Left colon (tissue), 2 donors: Measurements from ENCODE around the gene WDR7. TPM values are rescaled to one million over a fixed set of nuclear protein-coding genes. Genes with fewer than 3 reads are reported as not detected.
A peak's percentile ranks its signal among the peaks of the same experiment; 100 is the strongest.

Experiments
- ATAC-seq: fragments of 200-7000 bp; cut with Tn5 transposase; one replicate; pipeline ENCODE4 v1.9.1; 2020; ENCODE audit warnings: mild to moderate bottlenecking, moderate library complexity
- DNase-seq, 2 donors: peaks; one replicate each; pipeline ENCODE4 v3.0.0-alpha.2; 2020
- intact Hi-C, 2 donors: fragments of 100-400 bp; cut with DNase I in 1 of 2; cut with micrococcal nuclease in 1 of 2; formaldehyde crosslinking; loops; one replicate each; pipeline versions ENCODE4 v1.11.2 to v1.14.0; 2022; cut with DNase I, micrococcal nuclease
- total RNA-seq, 2 donors: library from RNA; stranded (reverse); fragmentation: NEBNext Ultra II Directional; extraction: Animal tissue kit (Norgen Biotek cat#: 25700); gene quantifications; one replicate each; pipeline ENCODE4 v1.2.1, GENCODE V29; 2021
- donor health status: DM: no; HTN: no; CAD: no.
- donor health status: DM: yes; HTN: yes; CAD: no.

Gene WDR7
- total RNA-seq, 2 donors from 2014 or later: 25.0 to 27.1 TPM

DNA sequence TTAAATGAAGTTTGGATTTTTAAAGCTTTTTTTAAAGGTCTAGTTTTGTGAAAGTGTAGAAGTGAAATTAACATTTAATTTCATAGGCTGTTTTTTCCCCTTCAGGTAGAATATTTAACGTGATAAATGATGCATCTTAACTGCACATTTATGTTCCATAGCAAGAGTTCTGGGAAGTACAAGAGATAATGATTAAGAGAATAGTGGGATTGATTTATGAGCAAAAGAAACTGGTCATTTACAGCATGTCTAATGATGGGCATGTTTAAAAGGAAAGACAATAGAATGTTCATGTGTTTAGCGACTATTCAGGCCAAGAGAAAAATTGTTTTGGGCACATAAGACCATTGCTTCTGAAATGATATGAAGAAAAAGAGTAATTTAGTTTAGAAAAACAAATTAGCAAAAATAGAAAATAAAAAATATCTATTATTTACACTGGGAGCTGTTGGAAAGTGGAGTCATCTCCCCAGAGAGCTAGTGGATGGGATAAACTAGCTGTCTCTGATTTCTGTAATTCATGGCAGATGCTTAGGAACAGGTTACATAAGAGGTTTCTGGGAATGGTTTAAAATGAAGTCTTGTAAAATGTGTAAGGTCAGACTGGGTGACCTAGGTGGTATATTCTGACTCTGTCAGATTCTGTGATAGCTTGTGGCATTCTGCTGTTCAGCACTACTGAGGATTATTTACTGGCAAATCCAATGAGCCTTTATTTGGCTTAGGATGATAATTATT, 60.7 kb downstream of the WDR7 start:
- intact Hi-C loops: no loop called here
- DNase-seq (no peak), ATAC-seq (no peak)

DNA sequence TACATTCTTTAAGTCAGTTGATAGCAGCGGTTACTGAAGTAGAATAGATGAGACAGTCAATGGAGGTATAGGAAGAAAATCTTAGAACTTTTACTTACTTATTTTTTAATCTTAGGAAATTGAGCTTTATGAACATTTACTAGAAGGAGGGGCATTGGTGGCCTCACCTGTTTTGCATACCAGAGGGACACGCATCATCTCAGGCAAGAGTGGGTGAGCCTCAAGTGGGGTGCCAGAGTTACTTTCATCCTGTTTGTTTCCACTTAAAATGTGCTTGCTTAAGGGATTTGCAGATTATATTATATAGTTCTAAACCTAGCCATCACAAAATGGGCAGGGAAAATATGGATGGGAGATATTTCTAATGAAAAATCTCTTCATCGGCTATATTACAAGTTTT, 61.6 kb downstream of the WDR7 start:
- DNase-seq: no peak
- intact Hi-C loops: no loop called here
- ATAC-seq: no peak

DNA sequence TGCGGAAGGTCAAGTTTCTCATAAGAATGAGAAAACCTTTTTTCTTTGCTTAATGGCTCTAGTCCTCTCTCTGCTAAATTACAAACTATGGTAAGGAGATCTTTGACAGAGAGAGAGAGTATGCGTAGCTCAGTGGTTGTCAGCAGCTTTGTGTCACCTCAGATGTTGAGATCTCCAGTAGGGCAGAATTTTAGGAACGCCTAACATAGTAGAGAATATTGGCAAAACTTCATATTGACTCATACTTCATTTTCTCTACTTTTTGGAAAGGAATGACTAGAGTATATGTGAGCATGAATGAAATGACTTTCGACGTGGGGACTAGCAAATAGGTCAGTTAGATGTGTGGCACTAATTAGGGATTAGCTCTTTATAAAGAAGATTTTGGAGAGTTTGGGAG, 64.0 kb downstream of the WDR7 start:
- no peak for DNase-seq
- no peak for ATAC-seq
- intact Hi-C loops: no loop called here

DNA sequence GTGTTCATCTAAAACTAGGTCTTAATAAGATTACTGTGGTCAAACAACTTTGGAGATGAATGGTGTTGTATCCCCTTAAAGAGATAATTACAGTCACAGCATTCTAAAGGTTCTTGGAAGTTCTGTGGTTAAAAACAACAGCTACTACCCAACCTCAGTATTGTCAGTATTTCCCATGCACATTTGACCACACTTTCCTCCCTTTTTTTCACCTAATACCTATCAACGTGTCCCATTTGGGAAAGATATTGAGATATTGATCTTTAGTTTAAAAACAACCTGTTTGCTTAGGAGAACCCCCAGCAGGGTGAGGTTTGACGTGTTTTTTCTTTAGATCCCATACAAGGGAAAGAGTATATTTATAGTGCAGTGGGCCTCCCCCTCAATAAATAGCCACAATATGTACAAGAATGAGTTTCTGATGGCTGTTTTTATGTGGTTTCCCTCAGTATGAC, 65.6 kb downstream of the WDR7 start:
- intact Hi-C loops: no loop called here
- ATAC-seq (no peak), DNase-seq (no peak)

DNA sequence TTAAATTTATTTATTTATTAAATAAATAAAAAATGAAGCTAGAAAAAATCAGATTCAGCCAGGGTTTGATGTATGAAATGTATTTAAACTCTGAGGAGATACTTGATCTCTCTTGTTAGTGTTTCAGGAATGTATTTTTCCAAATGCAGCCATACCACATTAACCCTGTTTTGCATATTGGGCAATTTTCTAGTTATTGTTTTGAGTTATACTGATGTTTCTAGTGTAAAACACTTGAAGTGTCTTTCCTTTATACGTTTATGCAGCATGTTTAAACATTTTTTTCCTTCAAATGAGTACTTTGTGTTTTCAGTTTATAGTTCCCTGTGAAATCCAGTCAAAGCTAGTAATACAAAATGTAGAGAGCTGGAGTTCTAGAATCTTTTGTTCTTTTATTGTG, 69.9 kb downstream of the WDR7 start:
- ATAC-seq (no peak), DNase-seq (no peak)
- intact Hi-C loops: no loop called here

DNA sequence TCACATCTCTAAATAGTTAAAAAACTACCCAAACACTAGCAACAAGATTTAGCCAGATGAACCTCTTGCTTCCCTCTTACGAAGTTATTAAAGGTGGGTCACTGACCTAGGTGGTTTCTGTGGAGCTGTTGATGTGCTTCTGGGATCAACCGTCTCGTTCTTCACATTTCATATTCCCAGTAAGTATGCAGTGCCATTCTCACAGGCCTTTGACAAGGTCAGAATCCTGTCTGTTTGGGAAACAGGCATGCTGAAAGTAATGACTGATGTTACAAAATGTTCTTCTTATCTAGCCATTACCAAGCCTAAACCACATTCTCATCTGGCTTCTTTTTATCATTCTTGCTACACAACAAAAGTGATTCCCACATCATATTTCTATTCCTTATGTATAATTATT, 70.3 kb downstream of the WDR7 start:
- intact Hi-C loops: no loop called here
- no peak for ATAC-seq
- DNase-seq: no peak

DNA sequence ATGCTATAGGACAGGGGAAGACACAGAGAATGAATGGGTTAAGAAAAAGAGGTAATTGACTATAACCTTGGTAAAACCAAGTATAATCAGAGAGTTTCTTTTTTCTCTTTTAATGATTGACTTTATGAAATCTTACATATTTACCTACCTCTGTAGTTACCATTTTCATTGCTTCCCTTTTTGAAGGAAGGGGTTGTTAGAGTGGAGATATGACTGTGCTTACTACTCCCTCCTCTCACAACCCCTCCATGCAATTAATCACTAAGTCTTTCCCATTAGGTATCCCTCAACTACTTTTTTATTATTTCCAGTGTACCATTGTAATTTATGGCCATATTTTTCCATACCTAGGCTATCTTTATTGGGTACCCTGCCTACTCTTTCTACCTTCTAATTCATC, 71.4 kb downstream of the WDR7 start:
- intact Hi-C loops: no loop called here
- ATAC-seq: no peak
- no peak for DNase-seq

DNA sequence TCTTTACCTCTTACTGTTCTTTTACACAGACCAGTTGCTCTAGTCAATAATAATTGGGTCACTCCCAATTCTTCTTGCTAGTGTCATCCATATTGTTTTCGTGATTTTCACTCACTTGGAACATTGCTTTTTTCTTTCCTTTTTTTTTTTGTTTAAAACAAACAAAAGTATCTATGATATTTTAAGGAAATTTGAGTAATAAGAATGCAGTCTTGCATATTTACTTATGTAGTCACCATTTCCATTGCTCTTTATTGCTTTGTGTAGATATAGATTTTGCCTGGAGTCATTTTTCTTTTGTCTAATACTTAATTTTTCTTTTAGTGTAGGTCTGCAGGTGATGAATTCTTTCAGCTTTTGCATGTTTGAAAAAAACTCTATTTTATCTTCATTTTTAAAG, 71.9 kb downstream of the WDR7 start:
- no peak for ATAC-seq
- intact Hi-C loops: no loop called here
- DNase-seq: no peak

DNA sequence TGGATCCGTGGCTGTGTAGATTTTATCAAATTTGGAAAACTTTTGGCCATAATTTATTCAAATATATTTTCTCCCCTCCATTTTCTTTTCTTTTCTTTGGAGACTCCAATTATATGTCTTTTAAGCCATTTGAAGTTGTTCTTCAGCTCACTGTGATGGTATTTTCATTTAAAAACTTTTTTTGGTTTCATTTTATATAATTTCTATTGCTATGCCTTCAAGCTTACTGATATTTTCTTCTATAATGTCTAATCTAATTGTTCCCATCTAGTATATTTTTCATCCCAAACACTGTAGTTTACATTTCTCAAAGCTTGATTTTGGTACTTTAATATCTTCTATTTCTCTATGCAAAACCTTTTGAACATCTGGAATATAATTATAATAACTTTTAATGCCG, 72.5 kb downstream of the WDR7 start:
- intact Hi-C loops: no loop called here
- no peak for ATAC-seq

DNA sequence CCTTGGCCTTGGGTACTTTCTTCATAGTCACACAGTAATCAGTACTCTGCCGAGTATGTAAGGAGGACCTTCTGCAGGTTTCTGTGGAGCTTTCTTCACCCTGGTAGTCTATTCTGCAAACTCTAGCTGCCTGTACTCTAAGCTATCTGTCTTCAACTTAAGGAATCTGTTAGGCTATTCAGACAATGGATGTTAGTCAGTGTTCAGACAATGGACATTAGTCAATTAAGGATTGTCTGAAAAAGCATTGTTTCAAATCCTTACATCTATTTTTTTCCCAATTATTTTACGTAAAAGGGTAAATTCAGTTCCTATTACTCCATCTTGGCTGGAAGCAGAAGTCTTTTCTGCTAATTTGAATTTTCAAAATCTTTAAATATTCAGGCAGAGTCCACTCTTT, 75.7 kb downstream of the WDR7 start:
- DNase-seq (no peak), ATAC-seq (no peak)
- intact Hi-C loops: no loop called here

More for the DNA sequence above, 72.5 kb downstream of the WDR7 start:
- no peak for DNase-seq

DNA sequence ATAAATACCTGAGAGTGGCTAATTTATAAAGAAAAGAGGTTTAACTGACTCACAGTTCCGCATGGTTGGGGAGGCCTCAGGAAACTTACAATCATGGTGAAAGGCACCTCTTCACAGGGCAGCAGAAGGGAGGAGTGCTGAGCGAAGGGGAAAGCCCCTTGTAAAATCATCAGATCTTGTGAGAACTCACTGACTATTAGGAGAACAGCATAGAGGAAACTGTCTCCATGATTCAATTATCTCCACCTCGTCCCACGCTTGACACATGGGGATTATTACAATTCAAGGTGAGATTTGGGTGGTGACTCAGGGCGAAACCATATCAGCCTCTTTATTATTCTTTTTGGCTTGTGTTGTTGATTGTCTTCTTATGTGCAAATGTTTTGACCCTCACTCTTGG, 76.2 kb downstream of the WDR7 start:
- ATAC-seq: no peak

DNA sequence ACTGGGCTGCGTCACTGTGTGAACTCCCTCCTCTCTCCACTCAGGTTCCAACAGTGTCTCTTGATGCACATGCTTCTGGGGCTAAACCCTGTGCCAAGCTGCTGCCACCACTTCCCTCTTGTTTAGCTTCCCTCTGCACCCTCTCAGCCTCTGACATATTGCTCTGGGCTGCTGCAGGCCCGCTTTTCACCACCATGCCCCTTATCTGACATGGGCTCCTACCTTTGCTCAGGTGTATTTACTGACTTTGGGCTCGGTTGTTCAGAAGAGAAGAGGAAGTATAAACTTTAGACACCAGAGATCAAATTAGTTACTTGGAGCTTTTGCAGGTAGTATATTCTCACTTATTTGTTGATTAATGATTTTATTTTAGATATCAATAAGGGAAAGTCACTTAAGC, 77.6 kb downstream of the WDR7 start:
- no peak for DNase-seq
- peak; percentile 71 for ATAC-seq
- intact Hi-C loops: no loop called here

More for the DNA sequence above, 76.2 kb downstream of the WDR7 start:
- no peak for DNase-seq
- intact Hi-C loops: no loop called here

DNA sequence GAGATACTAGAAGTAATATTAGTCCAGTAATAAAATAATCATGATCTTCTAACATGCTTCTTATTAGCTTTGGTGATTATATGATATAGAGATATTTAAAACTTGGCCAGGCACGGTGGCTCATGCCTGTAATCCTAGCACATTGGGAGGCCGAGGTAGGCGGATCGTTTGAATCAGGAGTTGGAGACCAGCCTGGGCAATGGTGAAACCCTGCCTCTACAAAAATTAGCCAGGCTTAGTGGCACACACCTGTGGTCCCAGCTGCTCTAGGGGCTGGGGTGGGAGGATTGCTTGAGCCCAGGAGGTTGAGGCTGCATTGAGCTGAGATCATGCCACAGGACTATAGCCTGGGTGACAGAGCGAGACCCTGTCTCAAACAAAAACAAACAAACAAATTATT, 87.0 kb downstream of the WDR7 start:
- ATAC-seq (no peak), DNase-seq (no peak)
- intact Hi-C loops: no loop called here

DNA sequence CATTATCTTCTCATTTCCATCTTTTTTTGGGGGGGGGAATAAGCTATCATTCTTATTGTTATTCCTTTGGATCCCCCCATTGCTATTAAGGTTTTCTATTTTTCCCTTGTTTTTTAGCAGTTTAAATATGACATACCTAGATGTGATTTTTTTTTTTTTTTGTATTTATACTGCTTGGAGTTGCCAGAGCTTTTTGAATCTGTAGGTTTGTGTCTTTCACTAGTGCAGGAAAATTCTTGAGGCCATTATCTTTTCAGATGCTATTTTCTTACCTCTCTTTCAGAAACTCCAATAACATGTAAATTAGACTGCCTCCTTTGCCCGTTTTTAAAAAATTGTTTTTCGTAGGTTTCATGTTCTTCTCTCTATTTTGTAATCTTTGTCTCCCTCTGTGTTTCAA, 88.6 kb downstream of the WDR7 start:
- intact Hi-C loops: no loop called here
- DNase-seq (no peak), ATAC-seq (no peak)

DNA sequence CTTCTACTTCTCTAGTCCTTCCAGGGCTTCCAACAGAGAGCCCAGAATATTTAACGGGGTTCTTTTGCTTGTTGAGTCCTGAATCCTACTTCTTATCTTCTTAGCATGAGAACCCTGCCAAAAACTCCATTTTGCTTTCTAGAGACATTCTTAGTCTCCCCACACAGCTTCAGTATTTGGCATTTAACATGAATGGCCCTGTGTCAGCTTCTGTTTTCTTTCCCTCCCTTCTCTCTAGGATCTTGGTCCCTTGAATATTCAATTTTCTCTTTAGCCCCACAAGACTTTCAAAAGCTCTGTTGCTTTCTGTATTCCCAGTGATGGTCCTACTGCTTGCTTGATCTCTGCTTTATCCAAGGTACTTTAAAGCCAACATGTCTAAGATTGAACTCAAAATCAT, 89.5 kb downstream of the WDR7 start:
- intact Hi-C loops: no loop called here
- ATAC-seq (no peak), DNase-seq (no peak)

DNA sequence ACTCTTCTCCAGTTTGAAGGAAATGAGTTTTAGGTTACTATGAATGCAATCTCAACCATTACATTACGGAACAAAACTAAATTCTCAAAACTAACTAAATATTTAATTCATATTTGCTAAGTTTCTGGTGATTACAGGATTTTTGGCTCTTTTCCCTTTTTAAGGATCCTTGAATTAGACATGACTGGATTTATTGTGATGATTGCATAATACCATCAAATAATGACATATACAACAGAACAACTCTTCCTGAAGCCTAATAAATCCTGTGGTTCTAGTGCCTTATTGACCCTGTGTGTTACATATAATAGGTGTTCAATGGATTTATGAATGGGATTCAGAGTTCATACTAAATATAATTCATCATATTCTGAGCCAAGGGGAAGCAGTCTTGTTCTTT, 90.5 kb downstream of the WDR7 start:
- intact Hi-C loops: no loop called here
- ATAC-seq: no peak
- no peak for DNase-seq

DNA sequence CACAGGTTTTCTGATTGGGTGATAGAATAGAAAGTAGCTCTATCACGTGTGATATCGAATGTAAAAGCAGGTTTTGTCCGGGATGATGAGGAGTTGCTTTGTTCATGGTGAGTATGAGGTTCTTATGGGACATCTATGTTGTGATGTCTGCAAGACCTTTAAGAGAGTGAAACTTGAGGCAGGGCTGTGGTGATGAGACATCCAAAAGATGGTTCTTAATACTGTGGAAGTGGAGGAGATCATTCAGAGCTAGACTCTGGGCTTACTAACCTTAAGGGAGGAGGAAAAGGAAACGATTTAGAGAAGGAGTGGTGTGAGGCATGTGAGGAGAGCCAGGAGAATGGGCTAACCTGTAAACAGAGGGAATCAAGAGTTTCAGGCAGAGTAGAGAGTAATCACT, 92.0 kb downstream of the WDR7 start:
- no peak for ATAC-seq
- intact Hi-C loops: no loop called here
- DNase-seq: no peak

DNA sequence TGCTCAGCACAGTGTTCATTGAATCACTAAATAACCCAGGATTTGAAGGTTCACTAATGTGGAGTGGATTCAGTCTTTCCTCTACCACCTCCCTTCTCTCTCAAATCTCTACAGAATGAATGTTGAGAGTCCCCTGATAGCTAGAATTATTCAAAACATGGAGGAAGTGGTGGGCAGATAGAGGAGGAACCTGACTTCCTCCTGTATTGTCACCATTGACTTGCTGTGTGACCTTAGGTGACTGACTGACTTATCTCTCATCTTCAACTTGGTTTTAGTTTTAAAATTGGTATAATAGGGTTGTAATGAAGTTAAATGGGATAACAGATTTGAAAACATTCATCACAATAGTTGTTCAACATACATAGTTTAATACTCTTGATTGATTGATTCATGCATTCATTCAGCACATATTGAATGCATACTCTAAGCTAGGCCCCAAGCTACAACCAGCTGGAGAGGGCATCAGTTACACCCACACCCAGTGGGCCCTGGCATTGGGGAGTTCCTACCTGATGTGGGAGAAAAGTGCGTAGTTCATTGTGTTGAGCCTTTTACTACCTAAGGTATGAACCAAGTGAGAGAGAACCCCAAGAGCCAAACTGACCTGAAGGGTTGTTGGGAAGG, 96.0 kb downstream of the WDR7 start:
- DNase-seq (no peak), ATAC-seq (no peak)
- intact Hi-C loops: loop anchor here in 1 of 2 donors (5.0 kb wide), 1 partner anchor 815 kb away; no protein-coding TSS in a partner anchor

DNA sequence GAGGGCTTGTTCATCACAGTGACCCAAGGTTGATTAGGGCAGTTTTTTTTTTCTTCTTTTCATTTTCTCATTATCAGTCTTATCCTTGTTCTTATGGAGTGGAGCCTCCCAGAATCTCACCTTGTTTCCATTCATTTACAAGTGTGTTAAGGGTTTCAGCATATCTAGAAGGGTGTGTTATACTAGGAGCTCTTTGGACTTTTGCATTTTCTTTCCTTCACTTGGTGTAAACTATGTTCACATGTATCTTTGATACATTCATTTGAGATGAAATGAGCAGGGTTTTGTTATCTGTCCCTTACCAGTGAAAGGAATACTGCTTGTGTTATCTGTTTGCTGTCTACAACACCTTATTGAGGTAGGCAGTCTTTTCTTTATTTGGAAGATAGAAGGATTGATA, 96.7 kb downstream of the WDR7 start:
- intact Hi-C loops: loop anchor here in 1 of 2 donors (5.0 kb wide), 1 partner anchor 814 kb away; no protein-coding TSS in a partner anchor
- ATAC-seq: peak; percentile 69
- no peak for DNase-seq

DNA sequence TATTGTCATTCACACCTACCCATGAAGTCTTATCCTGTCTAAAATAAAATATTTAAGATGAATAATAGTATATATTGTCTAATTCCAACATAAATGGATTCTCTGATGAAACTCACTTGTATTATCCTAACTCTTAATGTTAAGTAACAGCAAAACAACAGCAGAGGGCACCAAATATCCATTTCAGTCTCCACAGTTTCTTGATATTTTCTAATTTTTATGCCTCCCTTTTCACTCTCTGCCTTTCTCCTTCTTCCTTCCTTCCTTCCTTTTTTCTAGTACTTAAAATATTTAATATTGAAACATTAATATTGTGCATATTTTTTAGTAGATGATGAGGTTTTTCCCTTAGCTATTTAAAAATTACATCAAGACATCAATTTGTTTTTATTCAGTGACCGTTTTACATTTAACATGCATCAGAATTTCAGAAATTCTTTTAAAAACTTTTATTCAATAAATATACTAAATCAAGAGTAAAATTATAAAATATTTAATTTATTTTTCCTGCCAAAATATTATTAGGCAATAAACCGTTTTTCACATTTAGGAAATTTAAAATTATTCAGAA, 97.6 kb downstream of the WDR7 start:
- peak; percentile 48 for ATAC-seq
- no peak for DNase-seq
- intact Hi-C loops: loop anchor here in 1 of 2 donors (5.0 kb wide), 1 partner anchor 814 kb away; no protein-coding TSS in a partner anchor
